SK-N-SH treated with all-trans-retinoic acid at 6 μM for 48 hours (cell line): ENCODE results near the gene PLA2G12B.
"Not testable (repeated sequence)": the region's sequence is repeated elsewhere in the genome, so short reads cannot be mapped to it uniquely, and the experiment has no call there.

ENCODE experiments used
- ATAC-seq: fragments of 200-7000 bp; cut with Tn5 transposase; 3 replicates; pipeline ENCODE4 v1.9.1; 2020; ENCODE audit warnings: mild to moderate bottlenecking, moderate library complexity
- ARNTL ChIP-seq: fragments of 450-650 bp; formaldehyde crosslinking; IDR thresholded peaks from 2 replicates; pipeline ENCODE4 v1.5.0; 2020; ENCODE audit warnings: low read depth, mild to moderate bottlenecking, moderate library complexity, borderline replicate concordance
- BACH2 ChIP-seq: fragments of 250-450 bp; sonication (Bioruptor Pico); IDR thresholded peaks from 2 replicates; pipeline ENCODE4 v1.9.0; 2021; ENCODE audit warnings: mild to moderate bottlenecking, borderline replicate concordance
- CSDC2 ChIP-seq: fragments of 250-450 bp; sonication (Bioruptor Pico); IDR thresholded peaks from 2 replicates; pipeline ENCODE4 v1.5.0; 2020; ENCODE audit warnings: mild to moderate bottlenecking, moderate library complexity
- ESRRG ChIP-seq: fragments of 250-450 bp; sonication (Bioruptor Pico); IDR thresholded peaks from 2 replicates; pipeline ENCODE4 v1.6.1; 2021; ENCODE audit warnings: mild to moderate bottlenecking
- GLIS3 ChIP-seq: fragments of 250-450 bp; sonication (Bioruptor Pico); IDR thresholded peaks from 2 replicates; pipeline ENCODE4 v1.5.0; 2020; ENCODE audit warnings: mild to moderate bottlenecking, moderate library complexity
- ISL1 ChIP-seq: fragments of 250-450 bp; sonication (Bioruptor Pico); IDR thresholded peaks from 2 replicates; pipeline ENCODE4 v2.1.2; 2022; ENCODE audit warnings: mild to moderate bottlenecking, moderate library complexity
- OSR1 ChIP-seq: fragments of 250-450 bp; sonication (Bioruptor Pico); IDR thresholded peaks from 2 replicates; pipeline ENCODE4 v1.8.0; 2022; ENCODE audit warnings: moderate library complexity, mild to moderate bottlenecking, inconsistent platforms
- PATZ1 ChIP-seq: fragments of 250-450 bp; sonication (Bioruptor Pico); IDR thresholded peaks from 2 replicates; pipeline ENCODE4 v1.8.0; 2020; ENCODE audit warnings: mild to moderate bottlenecking, moderate library complexity, borderline replicate concordance
- PPARA ChIP-seq: fragments of 250-450 bp; sonication (Bioruptor Pico); IDR thresholded peaks from 2 replicates; pipeline ENCODE4 v1.5.0; 2020; ENCODE audit warnings: mild to moderate bottlenecking, borderline replicate concordance
- RARB ChIP-seq: fragments of 250-450 bp; sonication (Bioruptor Pico); IDR thresholded peaks from 2 replicates; pipeline ENCODE4 v1.8.0; 2021; ENCODE audit warnings: mild to moderate bottlenecking, moderate library complexity
- SNAI2 ChIP-seq: fragments of 250-450 bp; sonication (Bioruptor Pico); IDR thresholded peaks from 2 replicates; pipeline ENCODE4 v1.5.0; 2020; ENCODE audit warnings: mild to moderate bottlenecking, moderate library complexity
- TCF4 ChIP-seq: fragments of 250-450 bp; sonication (Bioruptor Pico); IDR thresholded peaks from 2 replicates; pipeline ENCODE4 v1.8.0; 2021; ENCODE audit warnings: mild to moderate bottlenecking, moderate library complexity, borderline replicate concordance
- TOX ChIP-seq: fragments of 250-450 bp; sonication (Bioruptor Pico); IDR thresholded peaks from 2 replicates; pipeline ENCODE4 v1.8.0; 2021; ENCODE audit warnings: mild to moderate bottlenecking, moderate library complexity, borderline replicate concordance
- ZC3H10 ChIP-seq: fragments of 250-450 bp; sonication (Bioruptor Pico); IDR thresholded peaks from 2 replicates; pipeline ENCODE4 v1.5.1; 2021; ENCODE audit warnings: mild to moderate bottlenecking, moderate library complexity
- ZFP3 ChIP-seq: fragments of 250-450 bp; sonication (Bioruptor Pico); IDR thresholded peaks from 2 replicates; pipeline ENCODE4 v1.5.0; 2020; ENCODE audit warnings: mild to moderate bottlenecking, moderate library complexity
- ZFP30 ChIP-seq: fragments of 450-650 bp; formaldehyde crosslinking; IDR thresholded peaks from 2 replicates; pipeline ENCODE4 v1.5.0; 2022; ENCODE audit warnings: mild to moderate bottlenecking, moderate library complexity
- ZNF565 ChIP-seq: fragments of 450-650 bp; formaldehyde crosslinking; conservative IDR thresholded peaks from 2 replicates; pipeline ENCODE4 v1.5.0; 2020; ENCODE audit warnings: low read depth, mild to moderate bottlenecking, moderate library complexity
- ZNF70 ChIP-seq: fragments of 450-650 bp; formaldehyde crosslinking; IDR thresholded peaks from 2 replicates; pipeline ENCODE4 v1.5.0; 2020; ENCODE audit warnings: mild to moderate bottlenecking, moderate library complexity
- ZNF8 ChIP-seq: fragments of 450-650 bp; formaldehyde crosslinking; IDR thresholded peaks from 2 replicates; pipeline ENCODE4 v1.5.0; 2020; ENCODE audit warnings: mild to moderate bottlenecking, moderate library complexity
- TF ChIP-seq, protein P1 (sequence below): fragments of 250-450 bp; sonication (Bioruptor Pico); IDR thresholded peaks from 2 replicates; pipeline ENCODE4 v1.5.1; 2021; ENCODE audit warnings: mild to moderate bottlenecking, moderate library complexity
- TF ChIP-seq, protein P2 (sequence below): fragments of 250-450 bp; sonication (Bioruptor Pico); IDR thresholded peaks from 2 replicates; pipeline ENCODE4 v1.8.0; 2021; ENCODE audit warnings: low read depth, mild to moderate bottlenecking, moderate library complexity, borderline replicate concordance

The PLA2G12B gene

GRCh38 chr10:72906446-72906845 is 48.2 kb downstream of the PLA2G12B start:
- no peak for ATAC-seq
- no peak for TF ChIP-seq ZFP30 (CRISPR knock-in tag)
- TF ChIP-seq, protein P1, sequence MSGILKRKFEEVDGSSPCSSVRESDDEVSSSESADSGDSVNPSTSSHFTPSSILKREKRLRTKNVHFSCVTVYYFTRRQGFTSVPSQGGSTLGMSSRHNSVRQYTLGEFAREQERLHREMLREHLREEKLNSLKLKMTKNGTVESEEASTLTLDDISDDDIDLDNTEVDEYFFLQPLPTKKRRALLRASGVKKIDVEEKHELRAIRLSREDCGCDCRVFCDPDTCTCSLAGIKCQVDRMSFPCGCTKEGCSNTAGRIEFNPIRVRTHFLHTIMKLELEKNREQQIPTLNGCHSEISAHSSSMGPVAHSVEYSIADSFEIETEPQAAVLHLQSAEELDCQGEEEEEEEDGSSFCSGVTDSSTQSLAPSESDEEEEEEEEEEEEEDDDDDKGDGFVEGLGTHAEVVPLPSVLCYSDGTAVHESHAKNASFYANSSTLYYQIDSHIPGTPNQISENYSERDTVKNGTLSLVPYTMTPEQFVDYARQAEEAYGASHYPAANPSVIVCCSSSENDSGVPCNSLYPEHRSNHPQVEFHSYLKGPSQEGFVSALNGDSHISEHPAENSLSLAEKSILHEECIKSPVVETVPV: no peak
- no peak for TF ChIP-seq PATZ1 (CRISPR knock-in tag)
- no peak for TF ChIP-seq ZNF70
- TF ChIP-seq TOX (CRISPR knock-in tag): no peak
- no peak for TF ChIP-seq TCF4 (CRISPR knock-in tag)
- no peak for TF ChIP-seq ISL1 (CRISPR knock-in tag)
- TF ChIP-seq ZC3H10 (CRISPR knock-in tag): no peak
- no peak for TF ChIP-seq ZNF565 (CRISPR knock-in tag)
- no peak for TF ChIP-seq PPARA (CRISPR knock-in tag)
- TF ChIP-seq ZFP3 (CRISPR knock-in tag): no peak
- no peak for TF ChIP-seq ZNF8

DNA sequence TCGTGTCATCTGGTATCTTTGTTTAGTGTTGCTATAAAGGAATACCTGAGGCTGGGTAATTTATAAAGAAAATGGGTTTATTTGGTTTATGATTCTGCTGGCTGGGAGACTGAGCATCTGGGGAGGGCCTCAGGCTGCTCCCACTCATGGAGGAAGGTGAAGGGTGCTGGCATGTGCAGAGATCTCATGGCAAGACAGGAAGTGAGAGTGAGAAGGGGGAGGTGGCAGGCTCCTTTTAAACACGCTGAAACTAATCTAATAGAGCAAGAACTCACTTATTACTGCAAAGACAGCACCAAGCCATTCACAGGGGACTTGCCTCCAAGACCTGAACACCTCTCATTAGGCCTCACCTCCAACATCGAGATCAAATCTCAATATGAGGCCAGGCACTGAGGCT is 49.8 kb downstream of the PLA2G12B start:
- no peak for ATAC-seq
- no peak for TF ChIP-seq ZNF70
- no peak for TF ChIP-seq SNAI2 (CRISPR knock-in tag)
- no peak for TF ChIP-seq CSDC2 (CRISPR knock-in tag)
- TF ChIP-seq ISL1 (CRISPR knock-in tag): no peak

- ATAC-seq: not testable (repeated sequence)
Observed at GRCh38 chr10:72903941-72904446, 50.6 kb downstream of the PLA2G12B start.

GRCh38 chr10:72899545-72899944 is 55.1 kb downstream of the PLA2G12B start:
- no peak for TF ChIP-seq ARNTL (CRISPR knock-in tag)
- no peak for TF ChIP-seq RARB (CRISPR knock-in tag)
- TF ChIP-seq ZFP30 (CRISPR knock-in tag): no peak
- no peak for TF ChIP-seq ZFP3 (CRISPR knock-in tag)
- no peak for TF ChIP-seq TOX (CRISPR knock-in tag)
- no peak for TF ChIP-seq PPARA (CRISPR knock-in tag)
- no peak for ATAC-seq

DNA sequence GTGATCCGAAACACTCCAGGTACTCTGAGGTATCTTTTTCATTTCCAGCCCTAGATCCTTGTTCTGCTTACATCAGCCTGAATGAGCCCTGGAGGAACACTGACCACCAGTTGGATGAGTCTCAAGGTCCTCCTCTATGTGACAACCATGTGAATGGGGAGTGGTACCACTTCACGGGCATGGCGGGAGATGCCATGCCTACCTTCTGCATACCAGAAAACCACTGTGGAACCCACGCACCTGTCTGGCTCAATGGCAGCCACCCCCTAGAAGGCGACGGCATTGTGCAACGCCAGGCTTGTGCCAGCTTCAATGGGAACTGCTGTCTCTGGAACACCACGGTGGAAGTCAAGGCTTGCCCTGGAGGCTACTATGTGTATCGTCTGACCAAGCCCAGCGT is 56.0 kb downstream of the PLA2G12B start:
- ATAC-seq: no peak
- TF ChIP-seq ESRRG (CRISPR knock-in tag) (no peak), ZNF8 (no peak), ARNTL (CRISPR knock-in tag) (no peak), ZNF70 (no peak), OSR1 (CRISPR knock-in tag) (no peak), CSDC2 (CRISPR knock-in tag) (no peak), PPARA (CRISPR knock-in tag) (no peak), ZFP30 (CRISPR knock-in tag) (no peak), ZFP3 (CRISPR knock-in tag) (no peak), ISL1 (CRISPR knock-in tag) (no peak), BACH2 (CRISPR knock-in tag) (no peak)
- TF ChIP-seq, protein P2, sequence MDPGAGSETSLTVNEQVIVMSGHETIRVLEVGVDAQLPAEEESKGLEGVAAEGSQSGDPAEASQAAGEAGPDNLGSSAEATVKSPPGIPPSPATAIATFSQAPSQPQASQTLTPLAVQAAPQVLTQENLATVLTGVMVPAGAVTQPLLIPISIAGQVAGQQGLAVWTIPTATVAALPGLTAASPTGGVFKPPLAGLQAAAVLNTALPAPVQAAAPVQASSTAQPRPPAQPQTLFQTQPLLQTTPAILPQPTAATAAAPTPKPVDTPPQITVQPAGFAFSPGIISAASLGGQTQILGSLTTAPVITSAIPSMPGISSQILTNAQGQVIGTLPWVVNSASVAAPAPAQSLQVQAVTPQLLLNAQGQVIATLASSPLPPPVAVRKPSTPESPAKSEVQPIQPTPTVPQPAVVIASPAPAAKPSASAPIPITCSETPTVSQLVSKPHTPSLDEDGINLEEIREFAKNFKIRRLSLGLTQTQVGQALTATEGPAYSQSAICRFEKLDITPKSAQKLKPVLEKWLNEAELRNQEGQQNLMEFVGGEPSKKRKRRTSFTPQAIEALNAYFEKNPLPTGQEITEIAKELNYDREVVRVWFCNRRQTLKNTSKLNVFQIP (CRISPR knock-in tag): no peak

GRCh38 chr10:72895236-72895850 is 59.3 kb downstream of the PLA2G12B start:
- TF ChIP-seq ZNF565 (CRISPR knock-in tag) (no peak), PATZ1 (CRISPR knock-in tag) (no peak), OSR1 (CRISPR knock-in tag) (no peak), GLIS3 (CRISPR knock-in tag) (no peak)
- no peak for ATAC-seq
